A549 (cell line): ENCODE results near the gene USP3. TPM values are rescaled to one million over a fixed set of nuclear protein-coding genes. Genes with fewer than 3 reads are reported as not detected.

Experiments used
- ATAC-seq, 2 experiments: fragments of 200-7000 bp in 1 of 2; fragments of >200 bp in 1 of 2; cut with Nextera tagmentation in 1 of 2; cut with Tn5 transposase in 1 of 2; 3 replicates each; pipeline versions ENCODE4 v1.8.0 to v1.9.1; 2018 to 2020; ENCODE audit warnings: mild to moderate bottlenecking in 1 of 2, moderate library complexity in 1 of 2
- CTCF ChIA-PET: fragments of 300-600 bp; sonication (Branson Sonifier 250); formaldehyde crosslinking; extraction: SDS; loops from one replicate; lab custom pipeline; 2021; ENCODE audit warnings: antibody characterized with exemption, inconsistent platforms; lab: Yijun Ruan, JAX
- POLR2A ChIA-PET: fragments of 350-600 bp; formaldehyde crosslinking; extraction: SDS; loops from one replicate; lab custom pipeline; 2021; ENCODE audit warnings: antibody characterized with exemption, inconsistent platforms; lab: Yijun Ruan, JAX
- DNase-seq, 2 experiments: peaks; one replicate each; pipeline versions ENCODE4 v3.0.0 to v3.0.0-alpha.2; 2011 to 2016; ENCODE audit warnings: low read depth in 1 of 2, low spot score in 1 of 2
- FAIRE-seq: peaks from 2 replicates; lab custom pipeline; 2011; peaks lifted over from hg19 to GRCh38; lab: Jason Lieb, UNC
- H3K27ac ChIP-seq, 2 experiments: fragments of >200 bp; sonication (Bioruptor Twin); formaldehyde crosslinking; 3 replicates each; pipeline ENCODE4 v1.5.1; 2016 to 2017
- H3K4me1 ChIP-seq: fragments of >200 bp; sonication (Bioruptor Twin); formaldehyde crosslinking; 3 replicates; pipeline ENCODE4 v1.6.1; 2016
- H3K4me2 ChIP-seq: fragments of >200 bp; sonication (Bioruptor Twin); formaldehyde crosslinking; 3 replicates; pipeline ENCODE4 v1.6.1; 2016
- H3K4me3 ChIP-seq: fragments of >200 bp; sonication (Bioruptor Twin); formaldehyde crosslinking; 3 replicates; pipeline ENCODE4 v1.5.1; 2016
- H3K9me3 ChIP-seq: fragments of >200 bp; sonication (Bioruptor Twin); formaldehyde crosslinking; 3 replicates; pipeline ENCODE4 v1.6.1; 2016
- BCL3 ChIP-seq: fragments of >200 bp; sonication (Bioruptor Twin); formaldehyde crosslinking; IDR thresholded peaks from 3 replicates; pipeline ENCODE4 v1.6.1; 2016
- CBX8 ChIP-seq: fragments of 200-600 bp; sonication (generic); IDR thresholded peaks from 2 replicates; pipeline ENCODE4 v1.6.1; 2016
- CHD2 ChIP-seq: fragments of 150-350 bp; IDR thresholded peaks from 2 replicates; pipeline ENCODE4 v1.6.1; 2014; ENCODE audit warnings: low read length; ENCODE audit not compliant: partially characterized antibody
- EHF ChIP-seq: fragments of 250-450 bp; sonication (Bioruptor Pico); IDR thresholded peaks from 2 replicates; pipeline ENCODE4 v1.5.0; 2020; ENCODE audit warnings: mild to moderate bottlenecking
- EHMT2 ChIP-seq: fragments of 200-600 bp; sonication (generic); IDR thresholded peaks from 2 replicates; pipeline ENCODE4 v1.6.1; 2016; ENCODE audit warnings: antibody characterized with exemption, low read depth, mild to moderate bottlenecking, moderate library complexity
- ELK1 ChIP-seq: fragments of 150-350 bp; IDR thresholded peaks from 2 replicates; pipeline ENCODE4 v1.6.1; 2014; ENCODE audit warnings: low read depth, mild to moderate bottlenecking, low read length
- FOSL2 ChIP-seq, 2 experiments: fragments of 450-650 bp in 1 of 2; fragments of >200 bp in 1 of 2; sonication (Bioruptor Twin) in 1 of 2; formaldehyde crosslinking; IDR thresholded peaks; 2 replicates each; pipeline versions ENCODE4 v1.5.0 to v1.6.1; 2016 to 2020; ENCODE audit warnings: mild to moderate bottlenecking in 1 of 2, moderate library complexity in 1 of 2
- FOXS1 ChIP-seq: fragments of 250-450 bp; sonication (Bioruptor Pico); IDR thresholded peaks from 2 replicates; pipeline ENCODE4 v1.5.0; 2020; ENCODE audit warnings: mild to moderate bottlenecking, moderate library complexity
- JUN ChIP-seq, 2 experiments: fragments of >200 bp; sonication (Bioruptor Twin); formaldehyde crosslinking; IDR thresholded peaks; 2 replicates in 1 of 2; 3 replicates in 1 of 2; pipeline ENCODE4 v1.6.1; 2016 to 2017
- KDM5A ChIP-seq: fragments of 200-600 bp; sonication (generic); IDR thresholded peaks from 2 replicates; pipeline ENCODE4 v1.6.1; 2016; ENCODE audit warnings: antibody characterized with exemption, mild to moderate bottlenecking
- MAFK ChIP-seq: fragments of 450-650 bp; IDR thresholded peaks from 2 replicates; pipeline ENCODE4 v1.6.1; 2014; ENCODE audit not compliant: partially characterized antibody
- NPAS2 ChIP-seq: fragments of 250-450 bp; sonication (Bioruptor Pico); IDR thresholded peaks from 2 replicates; pipeline ENCODE4 v1.8.0; 2022; ENCODE audit warnings: mild to moderate bottlenecking, moderate library complexity, borderline replicate concordance
- NR3C1 ChIP-seq: fragments of >200 bp; sonication (Bioruptor Twin); formaldehyde crosslinking; IDR thresholded peaks from 3 replicates; pipeline ENCODE4 v1.6.1; 2017
- PBX3 ChIP-seq: IDR thresholded peaks from 2 replicates; pipeline ENCODE4 v1.6.1; 2012
- PHF8 ChIP-seq: fragments of 200-600 bp; sonication (generic); IDR thresholded peaks from 2 replicates; pipeline ENCODE4 v1.6.1; 2016; ENCODE audit warnings: low read depth, mild to moderate bottlenecking, antibody characterized with exemption, moderate library complexity, borderline replicate concordance
- RAD21 ChIP-seq, 2 experiments: fragments of >200 bp in 1 of 2; sonication (Bioruptor Twin) in 1 of 2; formaldehyde crosslinking in 1 of 2; IDR thresholded peaks in 1 of 2; conservative IDR thresholded peaks in 1 of 2; 2 replicates in 1 of 2; 3 replicates in 1 of 2; pipeline ENCODE4 v1.6.1; 2012 to 2018; ENCODE audit warnings: inconsistent platforms in 1 of 2
- RNF2 ChIP-seq: fragments of 200-600 bp; sonication (generic); IDR thresholded peaks from 2 replicates; pipeline ENCODE4 v1.6.1; 2016; ENCODE audit warnings: low read depth, mild to moderate bottlenecking, antibody characterized with exemption, moderate library complexity, borderline replicate concordance
- SREBF2 ChIP-seq: fragments of 450-650 bp; IDR thresholded peaks from 2 replicates; pipeline ENCODE4 v1.6.1; 2014; ENCODE audit warnings: mild to moderate bottlenecking, moderate library complexity
- TFCP2L1 ChIP-seq: fragments of 250-450 bp; sonication (Bioruptor Pico); IDR thresholded peaks from 2 replicates; pipeline ENCODE4 v1.5.0; 2021; ENCODE audit warnings: mild to moderate bottlenecking
- ZC3H11A ChIP-seq: fragments of 450-650 bp; IDR thresholded peaks from 2 replicates; pipeline ENCODE4 v1.6.1; 2014; ENCODE audit warnings: antibody characterized with exemption, mild to moderate bottlenecking
- ZFP36 ChIP-seq: fragments of 450-650 bp; IDR thresholded peaks from 2 replicates; pipeline ENCODE4 v1.6.1; 2014; ENCODE audit warnings: borderline replicate concordance; ENCODE audit not compliant: partially characterized antibody
- ZSCAN20 ChIP-seq: fragments of 250-450 bp; sonication (Bioruptor Pico); IDR thresholded peaks from 2 replicates; pipeline ENCODE4 v1.8.0; 2022; ENCODE audit warnings: mild to moderate bottlenecking, moderate library complexity
- WGBS: methylation state at CpG from one replicate; pipeline ENCODE4 v1.1.6; 2017; ENCODE audit errors: missing lambda C conversion rate; 5-methylcytosine and 5-hydroxymethylcytosine counted together
- polyA plus RNA-seq, 4 experiments: library from polyadenylated mRNA; depleted of rRNA in 3 of 4; stranded (reverse); fragments of >200 nt; fragmentation: RNase III in 1 of 4; extraction: RNeasy Plus Mini Kit Qiagen cat#74134 plus additional on column Dnase treatment in 1 of 4; gene quantifications; 2 replicates in 3 of 4; 3 replicates in 1 of 4; pipeline ENCODE4 v1.2.3, GENCODE V29; 2011 to 2017

USP3 gene
- polyA plus RNA-seq, 2 of the 4 experiments (the other 2 are of a cell fraction): 41.8 to 99.1 TPM

GRCh38 chr15:63602595-63602994, 98.2 kb downstream of the USP3 start:
- ATAC-seq: no peak
- Histone ChIP-seq H3K4me2 (no peak overlapping the region), H3K27ac (no peak overlapping the region), H3K4me3 (no peak overlapping the region), H3K9me3 (no peaks in the 10 kb centered on the region), H3K4me1 (peaks cover 20% of the 10 kb centered on the region; the same call in 2 of the 3 replicates)
- FAIRE-seq: no peak
- POLR2A ChIA-PET: no interaction called here
- WGBS: 91% methylated on average over 3 of the region's 3 CpGs
- CTCF ChIA-PET: interaction anchor here (0.7 to 9.9 kb wide), 11 partner anchors 7 to 550 kb away, joined by 3 to 101 read pairs (median 8); partner anchors contain the start of genes DAPK2 and USP3
- TF ChIP-seq SREBF2: no peak
- TF ChIP-seq ZC3H11A: no peak
- TF ChIP-seq RNF2: no peak
- no peak for TF ChIP-seq ELK1
- no peak for TF ChIP-seq BCL3
- TF ChIP-seq RAD21 (conservative IDR thresholded peaks at IDR 0.05 in 1 of 2, IDR thresholded peaks at IDR 0.05 in 1 of 2): no peak
- TF ChIP-seq NPAS2 (CRISPR knock-in tag): no peak
- no peak for TF ChIP-seq TFCP2L1 (CRISPR knock-in tag)
- no peak for TF ChIP-seq EHMT2
- TF ChIP-seq MAFK: no peak
- TF ChIP-seq KDM5A: no peak
- no peak for TF ChIP-seq ZSCAN20 (CRISPR knock-in tag)
- TF ChIP-seq CHD2: no peak
- no peak for TF ChIP-seq JUN (IDR thresholded peaks at IDR 0.05)
- no peak for DNase-seq

- H3K4me2 ChIP-seq: no peak overlapping the region
- TF ChIP-seq ZFP36 (no peak), NR3C1 (no peak), MAFK (no peak), CBX8 (no peak), PBX3 (no peak), FOXS1 (CRISPR knock-in tag) (no peak), PHF8 (no peak), FOSL2 (IDR thresholded peaks at IDR 0.05) (no peak), FOSL2 (CRISPR knock-in tag; IDR thresholded peaks at IDR 0.05) (no peak), EHF (no peak), NPAS2 (CRISPR knock-in tag) (no peak)
- TF ChIP-seq, all 56 proteins: peak for 0
- CTCF ChIA-PET: interaction anchor here (1.1 to 3.0 kb wide), 7 partner anchors 8 to 464 kb away, joined by 3 to 21 read pairs (median 6); partner anchors contain the start of gene USP3
- no peaks in the 10 kb centered on the region for H3K9me3 ChIP-seq
- H3K4me3 ChIP-seq: no peak overlapping the region
- H3K27ac ChIP-seq: no peak overlapping the region
- FAIRE-seq (no peak), DNase-seq (no peak), ATAC-seq (no peak)
- POLR2A ChIA-PET: no interaction called here
- WGBS: 87% methylated on average over 4 of the region's 4 CpGs
- peaks cover 20% of the 10 kb centered on the region; the same call in 2 of the 3 replicates for H3K4me1 ChIP-seq
Observed at GRCh38 chr15:63603516-63603915, 99.1 kb downstream of the USP3 start.
